ENCODE measurements around the gene SPECC1.
"Not testable (repeated sequence)": the region's sequence is repeated elsewhere in the genome, so short reads cannot be mapped to it uniquely, and the experiment has no call there.

SPECC1 gene, protein sequence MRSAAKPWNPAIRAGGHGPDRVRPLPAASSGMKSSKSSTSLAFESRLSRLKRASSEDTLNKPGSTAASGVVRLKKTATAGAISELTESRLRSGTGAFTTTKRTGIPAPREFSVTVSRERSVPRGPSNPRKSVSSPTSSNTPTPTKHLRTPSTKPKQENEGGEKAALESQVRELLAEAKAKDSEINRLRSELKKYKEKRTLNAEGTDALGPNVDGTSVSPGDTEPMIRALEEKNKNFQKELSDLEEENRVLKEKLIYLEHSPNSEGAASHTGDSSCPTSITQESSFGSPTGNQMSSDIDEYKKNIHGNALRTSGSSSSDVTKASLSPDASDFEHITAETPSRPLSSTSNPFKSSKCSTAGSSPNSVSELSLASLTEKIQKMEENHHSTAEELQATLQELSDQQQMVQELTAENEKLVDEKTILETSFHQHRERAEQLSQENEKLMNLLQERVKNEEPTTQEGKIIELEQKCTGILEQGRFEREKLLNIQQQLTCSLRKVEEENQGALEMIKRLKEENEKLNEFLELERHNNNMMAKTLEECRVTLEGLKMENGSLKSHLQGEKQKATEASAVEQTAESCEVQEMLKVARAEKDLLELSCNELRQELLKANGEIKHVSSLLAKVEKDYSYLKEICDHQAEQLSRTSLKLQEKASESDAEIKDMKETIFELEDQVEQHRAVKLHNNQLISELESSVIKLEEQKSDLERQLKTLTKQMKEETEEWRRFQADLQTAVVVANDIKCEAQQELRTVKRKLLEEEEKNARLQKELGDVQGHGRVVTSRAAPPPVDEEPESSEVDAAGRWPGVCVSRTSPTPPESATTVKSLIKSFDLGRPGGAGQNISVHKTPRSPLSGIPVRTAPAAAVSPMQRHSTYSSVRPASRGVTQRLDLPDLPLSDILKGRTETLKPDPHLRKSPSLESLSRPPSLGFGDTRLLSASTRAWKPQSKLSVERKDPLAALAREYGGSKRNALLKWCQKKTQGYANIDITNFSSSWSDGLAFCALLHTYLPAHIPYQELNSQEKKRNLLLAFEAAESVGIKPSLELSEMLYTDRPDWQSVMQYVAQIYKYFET

DNA sequence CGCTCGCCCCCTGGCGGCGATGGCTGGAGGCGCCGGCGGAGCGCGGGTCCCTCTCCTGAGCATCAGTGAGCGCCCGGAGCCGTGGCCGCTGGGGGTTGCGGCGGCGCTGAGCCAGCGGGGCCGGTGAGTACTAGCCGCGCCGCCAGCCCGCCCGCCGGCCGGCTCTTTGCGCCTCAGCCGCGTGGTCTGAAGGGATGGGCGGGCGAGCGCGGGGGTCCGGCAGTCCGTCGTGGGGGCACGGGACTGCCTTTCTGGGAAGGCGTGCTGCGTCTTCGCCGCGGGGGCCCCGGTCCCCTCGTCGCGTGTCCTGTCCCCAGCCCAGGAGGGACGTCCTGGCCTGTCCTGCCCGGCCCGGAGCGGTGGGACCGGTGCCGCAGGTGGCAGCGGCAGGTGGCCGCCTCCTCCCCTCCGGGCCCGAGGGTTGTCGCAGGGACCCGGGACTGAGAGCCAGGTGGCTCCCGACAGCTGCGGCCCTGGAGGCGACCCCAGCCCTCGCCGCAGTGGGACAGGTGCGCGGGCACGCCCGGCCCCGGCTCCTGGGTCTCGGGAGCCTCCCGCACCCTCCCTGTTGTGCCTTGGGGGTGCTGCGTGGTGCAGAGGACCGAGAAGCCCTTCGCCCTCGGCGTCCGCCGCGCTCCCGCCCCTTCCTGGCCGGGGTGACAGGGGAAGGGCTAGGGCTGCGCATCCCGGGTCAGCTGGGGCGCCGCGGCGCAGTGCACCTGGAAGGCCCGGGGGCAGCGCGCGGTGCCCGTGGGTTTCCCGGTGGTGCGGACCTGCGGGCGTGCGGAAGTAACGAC lies at the start of gene SPECC1:
Gene SPECC1, plus strand, starts transcription at position 58 of the 797 bp plus-strand sequence. CDS start 87,293 bp downstream, outside the sequence.
- DNase-seq (ENCODE audit: low spot score), result peak; percentile 26

DNA sequence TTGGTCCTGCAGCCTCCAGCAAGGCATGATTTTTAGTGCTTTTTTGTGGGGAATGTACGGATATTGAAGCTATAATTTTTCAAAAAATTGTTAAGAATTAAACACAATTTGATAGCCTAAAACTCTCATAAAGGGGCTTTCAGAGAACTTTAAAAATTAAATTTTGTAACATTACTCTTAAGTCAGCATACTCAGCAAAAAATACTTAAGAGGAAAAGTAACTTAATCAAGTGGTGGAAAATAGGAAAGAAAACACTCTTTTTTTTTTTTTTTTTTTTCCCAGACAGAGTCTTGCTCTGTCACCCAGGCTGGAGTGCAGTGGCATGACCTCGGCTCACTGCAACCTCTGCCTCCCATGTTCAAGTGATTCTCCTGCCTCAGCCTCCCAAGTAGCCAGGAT lies 46.2 kb upstream of the SPECC1 start:
- DNase-seq (ENCODE audit: low spot score), result not testable (repeated sequence)

DNA sequence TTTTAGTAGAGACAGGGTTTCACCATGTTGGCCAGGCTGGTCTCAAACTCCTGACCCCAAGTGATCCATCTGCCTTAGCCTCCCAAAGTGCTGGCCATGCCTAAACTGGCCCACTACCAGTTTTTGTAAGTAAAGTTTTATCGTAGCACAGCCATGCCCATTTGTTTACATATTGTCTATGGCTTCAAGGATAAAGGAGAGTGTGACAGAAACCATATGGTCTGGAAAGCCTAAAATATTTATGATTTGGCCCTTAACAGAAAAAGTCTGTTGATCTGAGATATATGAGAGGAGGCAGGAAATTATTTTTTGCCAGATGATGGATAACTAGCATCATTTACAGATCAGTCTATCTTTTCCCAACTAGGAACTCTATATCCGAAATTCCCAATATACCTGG lies 36.0 kb upstream of the SPECC1 start:
- no peak for DNase-seq (ENCODE audit: low spot score)

DNA sequence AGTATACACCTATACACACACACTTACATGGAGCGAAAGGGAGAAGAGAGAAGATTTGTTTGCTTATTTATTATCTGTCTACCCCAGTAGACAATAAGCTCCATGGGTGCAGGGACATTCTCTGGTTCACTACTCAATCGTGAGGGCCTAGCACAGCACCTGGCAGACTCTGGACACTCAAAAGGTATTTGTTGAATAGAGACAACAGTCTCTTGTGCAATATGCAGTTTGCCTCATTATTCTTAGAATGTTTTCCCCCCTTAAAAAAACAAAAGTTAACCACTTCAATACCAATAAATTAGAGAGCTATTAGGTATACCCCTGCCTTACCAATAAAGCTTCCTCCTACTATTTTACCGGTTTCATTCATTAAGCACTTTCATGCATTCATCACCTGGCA lies 33.6 kb upstream of the SPECC1 start:
- DNase-seq (ENCODE audit: low spot score), result no peak

DNA sequence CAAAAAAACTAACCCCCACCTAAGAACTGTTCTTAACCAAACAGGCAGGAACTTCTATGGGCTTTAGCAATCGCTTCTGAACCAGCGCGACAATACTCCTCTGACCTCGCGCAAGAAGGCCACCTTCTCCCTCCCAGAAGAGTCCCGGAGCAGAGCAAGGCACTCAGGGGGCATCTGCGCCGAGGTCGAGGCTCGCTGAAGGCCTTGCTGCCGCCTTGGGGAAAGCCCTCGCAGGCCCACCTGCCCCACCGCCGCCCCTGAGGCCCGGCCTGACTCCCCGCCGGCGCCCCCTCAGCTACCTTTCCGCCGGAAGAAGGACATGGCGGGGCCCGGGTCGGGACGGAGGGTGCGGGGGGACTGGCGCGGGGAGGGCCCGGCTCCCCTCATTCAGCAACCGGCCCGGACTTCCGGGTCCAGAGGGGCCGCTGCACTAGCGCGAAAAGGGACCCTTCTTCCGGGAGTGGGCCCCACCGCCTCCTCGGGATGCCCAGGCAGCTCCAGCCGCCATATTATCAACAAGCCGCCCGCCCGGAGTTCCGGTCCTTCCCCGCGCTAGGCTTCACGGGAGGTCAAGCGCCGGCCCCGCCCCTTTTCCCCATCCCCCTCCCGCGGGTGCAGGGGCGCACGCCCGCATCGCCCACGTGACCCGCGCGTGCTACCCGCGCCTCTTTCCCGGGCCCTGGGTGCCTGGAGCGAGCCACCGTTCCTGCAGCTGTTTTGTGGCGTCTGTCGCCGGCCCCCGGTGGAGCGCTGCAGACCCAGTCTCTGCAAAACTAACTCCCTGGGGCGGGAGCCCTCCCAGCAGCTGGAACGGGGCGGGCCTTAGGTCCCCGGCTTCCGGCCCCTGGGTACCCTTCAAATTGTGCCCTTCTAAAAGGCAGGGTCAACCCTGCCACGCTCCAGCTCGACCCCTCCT lies 31.6 kb upstream of the SPECC1 start, which contains the start of gene AKAP10:
Gene AKAP10, minus strand, starts transcription at position 536 of the 916 bp plus-strand sequence. Its CDS starts 149 bp downstream, at position 387.
- DNase-seq (ENCODE audit: low spot score), result peak; percentile 90

DNA sequence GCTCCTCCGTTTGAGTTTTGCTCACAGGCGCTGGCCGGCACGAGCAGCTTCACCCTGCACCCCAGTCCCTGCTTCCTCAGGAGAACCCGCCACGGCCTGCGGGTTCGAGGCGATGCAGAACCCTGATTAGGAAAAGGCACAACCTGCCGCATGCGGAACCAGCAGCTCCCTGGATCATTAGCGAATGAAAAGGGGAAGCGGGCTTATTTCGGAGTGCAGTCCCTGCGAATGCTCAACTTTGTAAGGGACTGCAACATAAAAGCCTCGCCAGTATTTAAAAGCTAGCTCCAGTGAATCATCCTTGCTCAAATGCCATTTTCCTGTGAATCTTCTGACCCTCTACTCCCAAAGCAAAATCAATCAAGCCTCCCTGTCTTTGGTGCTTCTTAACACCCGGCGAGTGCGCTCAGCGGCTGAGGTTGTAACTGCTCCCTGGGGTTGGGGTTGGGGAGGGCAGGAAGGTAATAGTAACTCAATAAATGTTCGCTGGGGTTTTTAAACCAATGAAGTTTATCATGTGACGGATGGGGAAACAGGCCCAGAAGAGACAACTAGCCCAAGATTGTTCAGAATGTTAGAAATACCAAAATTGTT lies 30.9 kb upstream of the SPECC1 start:
- peak; percentile 64 for DNase-seq (ENCODE audit: low spot score)

DNA sequence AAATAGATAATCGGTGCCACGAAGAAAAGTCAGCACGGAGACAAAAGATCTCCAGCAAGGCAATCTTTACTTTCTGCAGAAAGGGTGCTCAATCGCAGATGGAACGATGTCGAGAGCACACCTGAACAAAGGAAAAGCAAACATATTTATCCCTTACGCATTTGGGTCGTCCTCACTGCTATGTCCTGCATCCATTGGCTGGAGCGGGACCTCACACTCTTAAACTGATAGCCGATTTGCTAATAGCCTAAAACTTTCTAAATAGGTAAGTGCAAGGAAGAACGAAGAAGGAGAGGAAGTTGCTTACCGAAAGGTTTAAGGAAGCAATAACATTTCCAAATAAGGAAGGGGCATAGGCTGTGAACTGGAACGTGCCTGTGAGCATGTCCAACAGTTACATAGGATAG lies 30.4 kb upstream of the SPECC1 start:
- DNase-seq (ENCODE audit: low spot score), result no peak

DNA sequence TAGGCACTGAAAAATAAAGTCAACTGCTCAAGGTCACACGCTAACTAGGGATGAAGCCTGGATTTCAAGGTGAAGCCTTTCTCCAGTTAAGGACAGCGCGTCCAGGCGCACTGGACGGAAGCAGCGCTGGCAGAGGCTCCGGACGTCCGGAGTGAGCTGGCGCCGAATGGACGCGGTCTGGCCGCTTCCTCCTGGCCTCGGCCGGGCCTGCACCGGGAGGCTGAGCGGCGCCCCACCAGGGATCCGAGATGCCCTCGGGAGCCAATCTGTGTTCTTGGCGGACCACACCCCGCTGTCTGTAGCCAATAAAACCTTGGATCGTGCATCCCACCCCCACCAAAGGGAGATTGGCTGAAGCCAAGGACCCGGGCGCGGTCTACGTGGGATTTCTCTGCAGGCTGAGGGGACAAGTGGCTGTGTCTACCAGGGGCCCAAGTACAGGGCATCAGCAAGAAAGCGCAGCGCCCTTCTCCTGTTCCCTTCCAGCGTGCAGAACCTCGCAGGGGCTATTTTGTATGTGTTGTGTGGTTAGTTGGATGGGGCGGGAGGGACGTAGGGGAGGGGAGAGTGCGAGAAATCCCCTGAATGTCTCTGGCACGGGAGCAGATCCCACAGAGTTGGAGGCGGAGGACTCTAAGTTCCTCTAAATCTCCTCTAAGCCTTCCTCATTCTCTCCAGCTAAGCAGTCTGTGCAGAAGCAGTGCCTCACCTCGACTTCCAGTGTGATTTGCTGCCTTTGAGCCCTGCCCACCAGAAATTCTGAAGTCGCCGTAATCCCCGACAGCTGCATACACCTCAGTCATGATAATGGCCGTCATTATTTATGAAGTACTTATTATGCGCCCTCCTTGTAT lies 29.0 kb upstream of the SPECC1 start:
- DNase-seq (ENCODE audit: low spot score), result peak; percentile 40

DNA sequence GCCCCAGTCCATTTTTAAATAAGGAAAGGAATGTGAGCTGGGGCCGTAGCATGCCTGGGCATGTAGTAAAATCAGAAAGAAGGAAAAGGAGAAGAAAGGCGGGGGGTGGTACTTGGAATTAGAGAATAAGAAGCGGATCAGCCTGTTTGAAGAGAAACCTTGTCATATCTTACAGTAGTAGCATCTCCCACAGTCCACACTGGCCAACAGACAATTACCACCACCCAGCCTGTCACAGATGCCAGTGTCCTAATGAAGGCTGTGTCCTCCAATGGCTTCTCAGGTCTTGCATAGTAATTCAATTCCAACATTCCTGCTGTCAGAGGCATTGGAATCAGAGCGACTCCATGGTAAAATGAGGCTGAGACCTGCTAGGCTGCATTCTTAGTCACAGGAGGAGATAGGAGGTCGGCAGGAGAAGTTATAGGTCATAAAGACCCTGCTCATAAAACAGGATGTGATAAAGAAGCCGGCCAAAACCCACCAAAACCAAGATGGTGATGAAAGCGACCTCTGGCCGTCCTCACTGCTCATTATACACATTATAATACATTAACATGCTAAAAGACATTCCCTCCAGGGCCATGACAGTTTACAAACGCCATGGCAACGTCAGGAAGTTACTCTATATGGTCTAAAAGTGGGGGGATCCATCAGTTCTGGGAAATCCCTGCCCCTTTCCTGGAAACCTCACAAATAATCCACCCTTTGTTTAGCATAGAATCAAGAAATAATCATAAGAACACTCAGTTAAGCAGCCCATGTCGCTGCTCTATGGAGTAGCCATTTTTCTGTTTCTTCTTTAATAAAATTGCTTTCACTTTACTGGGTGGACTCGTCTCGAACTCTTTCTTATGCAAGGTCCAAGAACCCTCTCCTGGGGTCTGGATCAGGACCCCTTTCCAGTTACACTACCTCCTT lies 22.0 kb upstream of the SPECC1 start:
- DNase-seq (ENCODE audit: low spot score), result no peak

DNA sequence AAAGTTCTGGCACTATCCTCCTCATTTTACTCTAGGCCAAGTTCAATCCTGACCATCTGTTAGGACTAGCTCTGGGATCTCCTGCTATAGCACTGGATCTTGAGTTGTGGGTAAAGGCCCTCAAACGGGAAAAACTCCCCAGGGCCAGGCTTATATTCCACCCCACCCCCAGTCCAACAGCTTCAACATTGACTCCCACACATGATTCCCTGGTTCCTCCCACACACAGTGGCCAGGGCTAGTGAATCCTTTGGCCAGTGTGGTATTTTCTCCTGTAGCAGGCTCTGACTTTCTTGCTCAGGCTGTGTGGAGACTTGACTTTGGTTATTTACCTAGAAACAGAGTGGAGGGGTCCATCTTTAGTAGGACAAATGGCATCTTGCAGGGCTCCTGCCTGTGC lies 21.3 kb upstream of the SPECC1 start:
- no peak for DNase-seq (ENCODE audit: low spot score)

DNA sequence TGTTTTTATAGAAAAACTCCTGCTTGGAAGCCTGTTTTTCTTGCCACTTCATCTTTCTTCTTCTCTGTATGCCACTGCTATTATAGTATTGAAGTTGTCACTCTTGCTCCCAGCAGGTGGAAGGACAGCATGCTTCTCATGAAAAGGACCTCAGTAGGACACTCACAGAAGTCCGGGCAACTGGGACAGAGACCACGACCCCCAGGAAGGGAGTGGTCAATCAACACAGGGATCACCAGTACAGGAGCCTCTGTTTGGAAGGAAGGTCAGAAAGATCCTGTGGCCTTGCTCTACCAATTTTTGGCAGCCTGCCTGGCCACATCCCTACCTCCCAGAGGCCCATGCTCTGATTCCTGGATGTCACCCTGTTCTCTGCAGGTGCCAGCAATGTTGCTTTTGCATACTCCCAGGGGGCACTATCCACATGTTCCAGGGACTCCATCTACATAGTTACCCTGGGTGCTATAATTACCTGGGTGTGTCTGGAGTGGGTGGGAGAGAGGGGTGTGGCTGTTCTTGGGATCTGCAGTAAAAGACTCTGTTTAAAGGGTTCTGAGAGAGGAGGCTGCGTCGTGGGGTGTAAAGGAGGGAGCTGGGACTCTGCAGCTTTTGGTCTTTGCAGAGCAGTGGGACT lies 17.8 kb upstream of the SPECC1 start:
- no peak for DNase-seq (ENCODE audit: low spot score)

DNA sequence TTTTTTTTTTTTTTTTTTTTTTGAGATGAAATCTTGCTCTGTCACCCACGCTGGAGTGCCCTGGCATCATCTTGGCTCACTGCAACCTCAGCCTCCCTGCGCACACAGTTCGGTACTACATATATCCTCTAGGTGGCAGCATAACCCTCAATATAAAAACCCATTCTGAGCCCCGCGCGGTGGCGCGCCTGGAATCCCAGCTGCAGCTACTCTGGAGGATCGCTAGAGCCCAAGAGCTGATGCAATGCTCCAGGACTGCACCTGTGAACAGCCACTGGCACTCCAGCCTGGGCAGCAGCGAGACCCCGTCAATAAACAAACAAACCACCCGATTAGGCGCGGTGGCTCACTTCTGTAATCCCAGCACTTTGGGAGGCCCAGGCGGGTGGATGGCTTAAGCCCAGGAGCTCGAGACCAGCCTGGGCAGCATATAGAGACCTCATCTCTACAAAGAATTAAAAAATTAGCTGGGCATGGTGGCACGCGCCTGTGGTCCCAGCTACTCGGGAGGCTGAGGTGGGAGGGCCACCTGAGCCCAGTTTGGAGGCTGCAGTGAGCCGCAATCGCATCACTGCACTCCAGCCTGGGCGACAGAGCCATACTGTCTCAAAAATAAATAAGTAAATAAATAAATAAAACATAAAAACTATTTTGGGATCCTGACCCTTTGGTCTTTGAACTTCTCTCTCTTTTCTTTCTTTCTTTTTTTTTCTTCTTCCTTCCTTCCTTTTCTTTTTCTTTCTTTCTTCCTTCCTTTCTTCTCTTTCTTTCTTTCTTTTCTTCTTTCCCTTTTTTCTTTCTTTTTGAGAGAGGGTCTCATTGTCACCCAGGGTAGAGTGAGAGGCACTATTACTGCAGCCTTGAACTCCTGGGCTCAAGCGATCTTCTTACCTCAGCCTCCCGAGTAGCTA lies 16.1 kb upstream of the SPECC1 start:
- DNase-seq (ENCODE audit: low spot score), result peak; percentile 94

DNA sequence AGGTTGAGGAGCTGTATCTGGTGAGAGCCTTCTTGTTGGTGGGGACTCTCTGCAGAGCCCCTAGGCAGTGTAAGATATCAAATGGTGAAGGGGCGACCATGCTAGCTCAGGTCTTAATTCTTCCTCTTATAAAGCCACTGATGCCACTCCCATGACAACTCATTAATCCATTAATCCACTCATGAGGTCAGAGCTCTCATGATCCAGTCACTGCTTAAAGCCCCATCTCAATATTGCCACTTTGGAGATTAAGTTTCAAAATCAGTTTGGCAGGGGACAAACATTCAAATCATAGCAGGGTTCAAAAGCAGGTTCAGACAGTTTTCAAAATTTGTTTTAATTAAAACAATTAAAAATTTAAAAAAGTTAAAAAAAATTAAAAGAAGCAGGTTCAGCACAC lies 13.1 kb upstream of the SPECC1 start:
- DNase-seq (ENCODE audit: low spot score), result no peak

DNA sequence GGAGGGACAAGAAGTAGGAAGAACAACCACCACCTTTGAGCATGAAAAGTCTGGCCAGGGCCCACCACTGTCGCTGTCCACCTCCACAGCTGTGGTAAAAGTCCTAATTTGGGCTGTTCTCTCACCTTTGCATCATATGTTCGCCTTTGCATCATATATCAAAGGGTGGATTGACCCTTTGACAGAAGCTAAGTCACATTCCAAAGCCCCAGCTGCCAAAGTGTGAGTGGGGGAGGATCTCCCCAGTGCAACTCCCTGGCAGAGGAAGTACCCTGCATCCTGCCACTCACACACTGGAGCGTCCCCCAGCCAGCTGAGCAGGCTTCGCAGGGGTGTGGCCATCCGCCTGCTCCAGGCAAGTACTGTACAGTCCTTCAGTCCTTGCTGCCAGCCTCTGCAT lies 12.7 kb upstream of the SPECC1 start:
- DNase-seq (ENCODE audit: low spot score), result no peak

DNA sequence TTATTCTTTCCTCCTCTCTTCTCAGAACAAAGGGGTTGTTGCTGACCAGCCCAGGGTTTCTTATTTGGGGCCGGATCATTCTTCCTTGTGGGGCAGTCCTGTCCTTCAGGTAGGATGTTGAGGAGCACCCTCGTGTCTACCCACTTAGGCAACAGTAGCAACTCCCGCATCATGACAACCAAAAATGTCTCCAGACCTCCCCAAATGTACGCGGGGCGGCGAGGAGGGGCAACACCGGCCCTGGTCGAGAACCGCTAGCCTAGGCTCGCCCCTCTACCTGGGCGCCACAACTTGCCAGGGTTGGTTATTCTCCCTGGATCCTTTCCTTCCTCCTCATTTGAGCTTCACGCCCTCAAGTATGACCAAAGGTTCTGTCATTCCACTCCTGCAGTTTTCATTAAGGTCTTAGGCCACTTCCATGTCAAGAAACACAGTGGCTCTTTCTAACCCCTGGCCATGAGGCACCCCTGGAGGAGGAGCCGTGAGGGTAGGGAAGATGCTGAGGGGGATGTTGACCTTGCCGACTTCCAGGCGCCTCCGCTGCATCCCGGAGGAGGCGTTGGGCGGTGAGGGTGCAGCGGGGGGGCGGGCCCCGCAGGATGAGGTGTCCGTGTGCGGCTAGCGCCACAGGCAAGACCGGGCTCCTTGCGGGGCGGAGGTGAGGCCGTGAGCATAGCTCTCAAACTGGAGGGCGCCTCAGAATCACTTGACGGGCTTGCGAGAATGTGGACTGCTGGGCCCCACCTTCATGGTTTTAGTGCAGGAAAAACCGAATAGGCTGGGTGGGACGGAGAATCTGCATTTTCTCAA lies 712 bp upstream of the SPECC1 start:
- DNase-seq (ENCODE audit: low spot score), result no peak

DNA sequence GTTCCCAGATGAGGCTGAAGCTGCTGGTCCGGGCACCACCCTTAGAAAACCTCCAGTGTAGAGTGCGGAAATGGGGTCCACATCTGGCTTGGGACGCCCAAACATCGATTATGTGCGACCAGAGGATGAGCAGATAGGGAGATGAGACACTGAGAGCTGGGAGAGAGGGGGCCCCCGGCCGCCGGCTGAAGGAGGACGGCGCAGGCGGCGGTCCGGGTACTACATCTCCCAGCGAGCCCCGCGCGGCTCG lies 182 bp upstream of the SPECC1 start:
- DNase-seq (ENCODE audit: low spot score), result peak; percentile 69

Data from Ammon's horn (tissue), 1 donor.